Stomach (tissue), 19 donors: Measurements from ENCODE around the gene PGLYRP2. TPM values are rescaled to one million over a fixed set of nuclear protein-coding genes. Genes with fewer than 3 reads are reported as not detected.

ENCODE experiments used
- DNase-seq, 2 donors: peaks; one replicate each; pipeline versions ENCODE4 v3.0.0 to v3.0.0-alpha.2; 2013 to 2019
- H3K27ac ChIP-seq, 5 donors: fragments of 200-600 bp in 4 of 5; sonication (generic) in 4 of 5; one replicate each; pipeline ENCODE4 v1.5.1; 2013 to 2019; ENCODE audit warnings: mild to moderate bottlenecking in 1 of 5, moderate library complexity in 1 of 5
- H3K27me3 ChIP-seq, 3 donors: fragments of 200-600 bp; sonication (generic); one replicate each; pipeline ENCODE4 v1.5.1; 2017 to 2019; ENCODE audit warnings: mixed run types in 1 of 3
- H3K36me3 ChIP-seq, 4 donors: fragments of 200-600 bp; sonication (generic); 1 replicate in 3 of 4; 2 replicates in 1 of 4; pipeline ENCODE4 v1.5.1; 2016 to 2019
- H3K4me1 ChIP-seq, 4 donors: fragments of 200-600 bp; sonication (generic); one replicate each; pipeline ENCODE4 v1.5.1; 2016 to 2019
- H3K4me3 ChIP-seq, 4 donors: fragments of 200-600 bp; sonication (generic) in 3 of 4; one replicate each; pipeline ENCODE4 v1.5.1; 2016 to 2019; ENCODE audit warnings: mild to moderate bottlenecking in 1 of 4
- H3K9me3 ChIP-seq, 4 donors: fragments of 200-600 bp; sonication (generic); one replicate each; pipeline ENCODE4 v1.5.1; 2016 to 2019
- EP300 ChIP-seq: sonication (generic); formaldehyde crosslinking; IDR thresholded peaks from one replicate; pipeline ENCODE4 v1.6.1; 2017; ENCODE audit warnings: antibody characterized with exemption
- POLR2A ChIP-seq, 4 donors: fragments of 450-650 bp; IDR thresholded peaks; one replicate each; pipeline ENCODE4 v1.6.1; 2016; ENCODE audit warnings: antibody characterized with exemption in 4 of 4, control low read depth in 2 of 4, mild to moderate bottlenecking in 1 of 4, moderate library complexity in 1 of 4
- POLR2AphosphoS5 ChIP-seq, 3 donors: sonication (generic); formaldehyde crosslinking; IDR thresholded peaks; one replicate each; pipeline ENCODE4 v1.6.1; 2016; ENCODE audit warnings: antibody characterized with exemption in 3 of 3
- WGBS, 5 donors: extraction: QIAGEN DNeasy Blood & Tissue Kit in 3 of 5; methylation state at CpG; one replicate each; pipeline versions ENCODE4 v1.1.5 to v1.1.7; 2013 to 2018; 5-methylcytosine and 5-hydroxymethylcytosine counted together
- intact Hi-C: fragments of 100-400 bp; cut with DNase I; formaldehyde crosslinking; loops from one replicate; pipeline ENCODE4 v1.15.1; 2023; ENCODE audit warnings: low total_unique reads
- long read RNA-seq, 10 donors: transcript quantifications; one replicate each; lab custom pipeline, GENCODE V29; 2026
- polyA plus RNA-seq, 3 donors: library from polyadenylated mRNA; stranded (reverse); fragments of 200-250 nt; gene quantifications; one replicate each; pipeline ENCODE4 v1.2.3, GENCODE V29; 2013
- total RNA-seq, 5 donors: library from RNA; depleted of rRNA; stranded (reverse); fragments of >200 nt; gene quantifications; one replicate each; pipeline versions ENCODE4 v1.1.0 to v1.2.3, GENCODE V29; 2014 to 2016
- TF ChIP-seq, protein P1 (sequence below), 7 experiments: fragments of 450-650 bp in 4 of 7; fragments of 200-600 bp in 3 of 7; sonication (generic) in 3 of 7; IDR thresholded peaks; one replicate each; pipeline ENCODE4 v1.5.1; 2016 to 2019; ENCODE audit warnings: antibody characterized with exemption in 7 of 7, control low read depth in 2 of 7, mild to moderate bottlenecking in 1 of 7
- donor health status: healthy with polysubstance abuse.
- donor health status: Bipolar disorder and iron deficiency.
- donor health status: healthy.

Gene PGLYRP2, protein sequence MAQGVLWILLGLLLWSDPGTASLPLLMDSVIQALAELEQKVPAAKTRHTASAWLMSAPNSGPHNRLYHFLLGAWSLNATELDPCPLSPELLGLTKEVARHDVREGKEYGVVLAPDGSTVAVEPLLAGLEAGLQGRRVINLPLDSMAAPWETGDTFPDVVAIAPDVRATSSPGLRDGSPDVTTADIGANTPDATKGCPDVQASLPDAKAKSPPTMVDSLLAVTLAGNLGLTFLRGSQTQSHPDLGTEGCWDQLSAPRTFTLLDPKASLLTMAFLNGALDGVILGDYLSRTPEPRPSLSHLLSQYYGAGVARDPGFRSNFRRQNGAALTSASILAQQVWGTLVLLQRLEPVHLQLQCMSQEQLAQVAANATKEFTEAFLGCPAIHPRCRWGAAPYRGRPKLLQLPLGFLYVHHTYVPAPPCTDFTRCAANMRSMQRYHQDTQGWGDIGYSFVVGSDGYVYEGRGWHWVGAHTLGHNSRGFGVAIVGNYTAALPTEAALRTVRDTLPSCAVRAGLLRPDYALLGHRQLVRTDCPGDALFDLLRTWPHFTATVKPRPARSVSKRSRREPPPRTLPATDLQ
- total RNA-seq, result not detected
- polyA plus RNA-seq, result not detected
- long read RNA-seq, donor 1, result 0 reads
- long read RNA-seq, donor 2, result 0 reads
- long read RNA-seq, donor 3, result 0 reads
- long read RNA-seq, donor 4, result 0 reads
- long read RNA-seq, donor 5, result 0 reads
- long read RNA-seq, donor 6, result 0 reads
- long read RNA-seq, donor 7, result 0 reads
- long read RNA-seq, donor 8, result 0 reads
- long read RNA-seq, donor 9, result 0 reads
- long read RNA-seq, donor 10, result 0 reads

DNA sequence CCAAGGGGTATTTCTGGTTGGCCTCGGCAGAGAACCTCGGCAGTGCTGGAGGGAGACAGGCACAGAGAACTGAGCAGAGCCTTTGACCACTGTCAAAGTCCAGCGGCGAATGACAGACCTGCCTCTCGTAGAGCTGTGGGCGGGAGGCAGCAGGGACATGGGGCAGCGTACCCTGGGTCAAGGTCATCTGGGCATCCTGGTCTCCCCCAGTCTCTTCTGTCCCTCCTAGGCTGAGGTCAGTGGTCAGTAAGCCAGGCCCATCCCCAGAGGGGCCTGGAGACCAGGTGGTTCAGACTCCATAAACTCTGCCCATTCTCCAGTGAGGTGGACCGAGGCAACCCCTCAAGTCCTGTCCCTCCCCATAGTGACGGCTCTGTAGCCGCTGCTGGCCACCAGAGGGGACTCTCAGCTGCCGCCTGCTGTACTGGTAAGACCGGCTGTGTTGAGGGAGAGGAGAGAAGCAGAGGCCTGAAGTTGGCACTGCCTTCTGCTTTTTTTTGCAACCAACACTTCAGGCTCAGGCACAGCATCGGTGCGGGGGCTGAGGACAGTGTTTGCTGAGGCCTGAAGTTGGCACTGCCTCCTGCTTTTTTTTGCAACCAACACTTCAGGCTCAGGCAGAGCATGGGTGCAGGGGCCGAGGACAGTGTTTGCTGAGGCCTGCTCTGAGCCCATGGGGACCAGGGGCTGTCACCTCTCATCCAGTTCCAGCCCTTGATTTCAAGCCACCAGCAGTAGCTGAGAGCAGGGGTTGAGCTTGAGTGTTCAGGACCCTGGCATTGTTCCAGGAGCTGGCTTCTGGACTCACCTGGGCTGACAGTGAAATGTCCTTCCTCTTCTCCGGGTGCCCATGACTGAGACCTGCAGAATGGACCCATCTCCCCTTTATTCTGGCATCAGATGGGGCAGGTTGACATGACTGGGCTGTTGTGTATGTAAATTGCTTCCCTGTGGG lies at the start of gene PGLYRP2:
Gene PGLYRP2 (minus strand): TSS at position 111 of the 955 bp plus-strand sequence. CDS start 130 bp downstream, outside the sequence.
- peak; percentile 48 to 64 for DNase-seq
- no peak within 1 kb of the TSS for H3K27ac ChIP-seq
- 28 to 59% (median 50%) methylated on average over 10 to 16 of the region's 16 CpGs for WGBS, 5 donors
- H3K4me3 ChIP-seq, result no peak within 1 kb of the TSS
- intact Hi-C loops, result no loop called here
- TF ChIP-seq, protein P1, sequence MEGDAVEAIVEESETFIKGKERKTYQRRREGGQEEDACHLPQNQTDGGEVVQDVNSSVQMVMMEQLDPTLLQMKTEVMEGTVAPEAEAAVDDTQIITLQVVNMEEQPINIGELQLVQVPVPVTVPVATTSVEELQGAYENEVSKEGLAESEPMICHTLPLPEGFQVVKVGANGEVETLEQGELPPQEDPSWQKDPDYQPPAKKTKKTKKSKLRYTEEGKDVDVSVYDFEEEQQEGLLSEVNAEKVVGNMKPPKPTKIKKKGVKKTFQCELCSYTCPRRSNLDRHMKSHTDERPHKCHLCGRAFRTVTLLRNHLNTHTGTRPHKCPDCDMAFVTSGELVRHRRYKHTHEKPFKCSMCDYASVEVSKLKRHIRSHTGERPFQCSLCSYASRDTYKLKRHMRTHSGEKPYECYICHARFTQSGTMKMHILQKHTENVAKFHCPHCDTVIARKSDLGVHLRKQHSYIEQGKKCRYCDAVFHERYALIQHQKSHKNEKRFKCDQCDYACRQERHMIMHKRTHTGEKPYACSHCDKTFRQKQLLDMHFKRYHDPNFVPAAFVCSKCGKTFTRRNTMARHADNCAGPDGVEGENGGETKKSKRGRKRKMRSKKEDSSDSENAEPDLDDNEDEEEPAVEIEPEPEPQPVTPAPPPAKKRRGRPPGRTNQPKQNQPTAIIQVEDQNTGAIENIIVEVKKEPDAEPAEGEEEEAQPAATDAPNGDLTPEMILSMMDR (IDR thresholded peaks at IDR 0.05), result peak in 2 of 7 experiments; percentile 13 to 44
- no peak for TF ChIP-seq POLR2A (IDR thresholded peaks at IDR 0.05)
- no peaks in the 10 kb centered on the region for H3K27me3 ChIP-seq
- no peaks in the 10 kb centered on the region for H3K9me3 ChIP-seq
- H3K36me3 ChIP-seq, result no peaks in the 10 kb centered on the region
- peaks cover 0 to 5% (median 0%) of the 10 kb centered on the region in 4 donors for H3K4me1 ChIP-seq

DNA sequence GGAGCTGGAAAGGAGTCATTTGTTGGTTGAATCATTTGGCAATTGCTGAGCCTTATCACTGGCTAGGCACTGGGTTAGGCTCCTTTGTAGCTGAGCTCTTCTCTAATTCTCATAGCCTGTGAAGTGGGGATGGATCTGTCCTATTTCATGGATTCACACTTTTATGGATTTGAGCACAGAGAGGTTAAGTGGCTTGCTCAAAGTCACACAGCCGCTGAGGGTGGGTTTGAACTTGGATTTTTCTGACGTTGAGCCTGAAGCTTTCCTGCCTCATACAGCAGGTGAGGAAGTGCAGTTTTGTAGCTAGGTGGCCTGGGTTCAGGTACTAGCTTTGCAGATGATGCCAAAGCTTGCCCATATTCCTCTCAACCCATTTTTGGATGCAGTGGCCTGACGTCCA lies 48.4 kb upstream of the PGLYRP2 start:
- H3K9me3 ChIP-seq, result peaks cover 0 to 4% (median 2%) of the 10 kb centered on the region in 4 donors
- WGBS, 5 donors, result 56 to 72% (median 67%) methylated on average over 3 of the region's 3 CpGs
- TF ChIP-seq POLR2A (IDR thresholded peaks at IDR 0.05) (no peak), POLR2AphosphoS5 (IDR thresholded peaks at IDR 0.05) (no peak), EP300 (no peak)
- TF ChIP-seq, protein P1 (IDR thresholded peaks at IDR 0.05), result no peak
- intact Hi-C loops, result no loop called here
- H3K4me1 ChIP-seq, result peaks cover 0 to 4% (median 0%) of the 10 kb centered on the region in 4 donors
- H3K4me3 ChIP-seq, result no peak overlapping the region
- H3K36me3 ChIP-seq, result no peaks in the 10 kb centered on the region
- DNase-seq, result no peak
- no peak overlapping the region for H3K27ac ChIP-seq
- H3K27me3 ChIP-seq, result peaks cover 0 to 28% (median 0%) of the 10 kb centered on the region in 3 donors

DNA sequence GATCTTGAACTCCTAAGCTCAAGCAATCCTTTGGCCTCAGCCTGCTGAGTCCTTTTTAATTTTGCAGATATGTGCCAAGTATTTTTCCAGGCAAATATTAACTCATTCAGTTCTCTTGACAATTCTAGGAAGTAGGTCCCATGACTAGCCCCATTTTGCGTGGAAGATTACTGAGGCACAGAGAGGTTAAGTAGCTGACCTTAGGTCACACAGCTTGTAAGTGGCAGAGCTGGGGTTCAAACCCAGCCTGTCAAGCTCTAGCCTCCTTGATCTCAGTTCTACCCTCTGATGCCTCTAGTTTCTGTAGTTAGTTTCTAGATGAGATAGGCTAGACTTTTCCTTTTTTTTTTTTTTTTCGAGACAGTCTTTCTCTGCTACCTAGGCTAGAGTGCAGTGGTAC lies 47.1 kb upstream of the PGLYRP2 start:
- no peak for DNase-seq
- H3K27ac ChIP-seq, result no peak overlapping the region
- 71 to 87% (median 75%) methylated on average over 2 of the region's 2 CpGs for WGBS, 5 donors
- H3K36me3 ChIP-seq, result no peaks in the 10 kb centered on the region
- TF ChIP-seq, protein P1 (IDR thresholded peaks at IDR 0.05), result no peak
- no peak for TF ChIP-seq POLR2A (IDR thresholded peaks at IDR 0.05)
- no peak for TF ChIP-seq POLR2AphosphoS5 (IDR thresholded peaks at IDR 0.05)
- no peak for TF ChIP-seq EP300
- peaks cover 0 to 27% (median 0%) of the 10 kb centered on the region in 3 donors for H3K27me3 ChIP-seq
- peaks cover 0 to 4% (median 2%) of the 10 kb centered on the region in 4 donors for H3K9me3 ChIP-seq
- intact Hi-C loops, result no loop called here
- H3K4me3 ChIP-seq, result no peak overlapping the region
- H3K4me1 ChIP-seq, result no peaks in the 10 kb centered on the region

DNA sequence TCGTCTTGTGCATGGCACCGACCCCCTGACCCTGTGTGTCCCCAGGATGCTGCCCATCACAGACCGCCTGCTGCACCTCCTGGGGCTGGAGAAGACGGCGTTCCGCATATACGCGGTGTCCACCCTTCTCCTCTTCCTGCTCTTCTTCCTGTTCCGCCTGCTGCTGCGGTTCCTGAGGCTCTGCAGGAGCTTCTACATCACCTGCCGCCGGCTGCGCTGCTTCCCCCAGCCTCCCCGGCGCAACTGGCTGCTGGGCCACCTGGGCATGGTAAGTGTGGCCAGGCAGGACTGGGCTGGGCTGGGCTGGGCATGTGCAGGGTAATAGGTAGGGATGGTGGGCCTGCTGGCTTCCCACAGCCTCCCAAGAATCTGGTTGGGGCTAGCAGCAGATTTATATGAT lies 46.0 kb upstream of the PGLYRP2 start:
- intact Hi-C loops, result no loop called here
- Histone ChIP-seq H3K4me3 (no peak overlapping the region), H3K4me1 (no peaks in the 10 kb centered on the region), H3K36me3 (no peaks in the 10 kb centered on the region), H3K27me3 (peaks cover 0 to 29% (median 0%) of the 10 kb centered on the region in 3 donors), H3K27ac (no peak overlapping the region), H3K9me3 (peaks cover 0 to 4% (median under 1%) of the 10 kb centered on the region in 4 donors)
- WGBS, 5 donors, result 80 to 90% (median 87%) methylated on average over 13 to 15 of the region's 15 CpGs
- TF ChIP-seq, protein P1 (IDR thresholded peaks at IDR 0.05), result no peak
- TF ChIP-seq EP300, result no peak
- no peak for TF ChIP-seq POLR2AphosphoS5 (IDR thresholded peaks at IDR 0.05)
- no peak for TF ChIP-seq POLR2A (IDR thresholded peaks at IDR 0.05)
- DNase-seq, result no peak
